ENCODE results near the gene ETS1. TPM values are rescaled to one million over a fixed set of nuclear protein-coding genes. Genes with fewer than 3 reads are reported as not detected.
A peak's percentile ranks its signal among the peaks of the same experiment; 100 is the strongest.

Gene ETS1
- polyA plus RNA-seq, 1 donor from 2014 or later, result 0.42 TPM

GRCh38 chr11:128607819-128608218 lies 20.5 kb upstream of the ETS1 start:
- TF ChIP-seq TAF1 (IDR thresholded peaks at IDR 0.05; ENCODE audit: low read depth) (no peak), EP300 (conservative IDR thresholded peaks at IDR 0.05; ENCODE audit: poor library complexity, severe bottlenecking) (no peak), CTCF (IDR thresholded peaks at IDR 0.05; ENCODE audit: poor library complexity, severe bottlenecking) (no peak), RAD21 (conservative IDR thresholded peaks at IDR 0.05) (no peak), MXI1 (conservative IDR thresholded peaks at IDR 0.05; ENCODE audit: poor library complexity, severe bottlenecking) (no peak), SMC3 (conservative IDR thresholded peaks at IDR 0.05; ENCODE audit: poor library complexity) (no peak), EZH2 (IDR thresholded peaks at IDR 0.05; ENCODE audit: borderline replicate concordance, insufficient read depth, low read length, poor library complexity, severe bottlenecking) (no peak), REST (IDR thresholded peaks at IDR 0.05; ENCODE audit: borderline replicate concordance) (no peak), POLR2AphosphoS5 (IDR thresholded peaks at IDR 0.05) (no peak)

GRCh38 chr11:128604723-128605122 lies 17.4 kb upstream of the ETS1 start:
- H3K9me2 ChIP-seq (ENCODE audit: insufficient read depth, low read length), result no peaks in the 10 kb centered on the region
- H2AFZ ChIP-seq (ENCODE audit: low read depth, low read length), result no peak overlapping the region
- H3K27ac ChIP-seq (ENCODE audit: low read length), result no peak overlapping the region
- no peaks in the 10 kb centered on the region for H4K20me1 ChIP-seq (ENCODE audit: insufficient read depth)
- no peaks in the 10 kb centered on the region for H3F3A ChIP-seq (ENCODE audit: insufficient read depth, low read length, poor library complexity, severe bottlenecking)
- H3K79me2 ChIP-seq (replicated peaks; ENCODE audit: insufficient read depth, low read length), result no peaks in the 10 kb centered on the region
- no peak overlapping the region for H3K4me2 ChIP-seq (ENCODE audit: low read length)
- TF ChIP-seq SMC3 (conservative IDR thresholded peaks at IDR 0.05; ENCODE audit: poor library complexity) (no peak), RAD21 (conservative IDR thresholded peaks at IDR 0.05) (no peak), TAF1 (IDR thresholded peaks at IDR 0.05; ENCODE audit: low read depth) (no peak), EP300 (conservative IDR thresholded peaks at IDR 0.05; ENCODE audit: poor library complexity, severe bottlenecking) (no peak), MXI1 (conservative IDR thresholded peaks at IDR 0.05; ENCODE audit: poor library complexity, severe bottlenecking) (no peak), REST (IDR thresholded peaks at IDR 0.05; ENCODE audit: borderline replicate concordance) (peak; percentile 28), CTCF (IDR thresholded peaks at IDR 0.05; ENCODE audit: poor library complexity, severe bottlenecking) (no peak), EZH2 (IDR thresholded peaks at IDR 0.05; ENCODE audit: borderline replicate concordance, insufficient read depth, low read length, poor library complexity, severe bottlenecking) (no peak), POLR2AphosphoS5 (IDR thresholded peaks at IDR 0.05) (no peak)
- no peaks in the 10 kb centered on the region for H3K9me3 ChIP-seq (ENCODE audit: low read length)
- no peaks in the 10 kb centered on the region for H3K27me3 ChIP-seq (ENCODE audit: insufficient read depth, low read depth, low read length)
- H3K9ac ChIP-seq (ENCODE audit: low read length), result no peak overlapping the region
- H3K4me3 ChIP-seq (ENCODE audit: low read length), result no peak overlapping the region
- no peaks in the 10 kb centered on the region for H3K36me3 ChIP-seq (ENCODE audit: insufficient read depth, low read length)

More at GRCh38 chr11:128607819-128608218, 20.5 kb upstream of the ETS1 start:
- Histone ChIP-seq H4K20me1 (ENCODE audit: insufficient read depth) (no peaks in the 10 kb centered on the region), H3F3A (ENCODE audit: insufficient read depth, low read length, poor library complexity, severe bottlenecking) (no peaks in the 10 kb centered on the region), H3K4me2 (ENCODE audit: low read length) (no peak overlapping the region), H2AFZ (ENCODE audit: low read depth, low read length) (no peak overlapping the region), H3K4me3 (ENCODE audit: low read length) (no peak overlapping the region), H3K79me2 (replicated peaks; ENCODE audit: insufficient read depth, low read length) (no peaks in the 10 kb centered on the region), H3K9ac (ENCODE audit: low read length) (no peak overlapping the region), H3K36me3 (ENCODE audit: insufficient read depth, low read length) (no peaks in the 10 kb centered on the region), H3K27me3 (ENCODE audit: insufficient read depth, low read depth, low read length) (no peaks in the 10 kb centered on the region), H3K27ac (ENCODE audit: low read length) (no peak overlapping the region), H3K9me3 (ENCODE audit: low read length) (no peaks in the 10 kb centered on the region), H3K9me2 (ENCODE audit: insufficient read depth, low read length) (no peaks in the 10 kb centered on the region)
